ENCODE results near the gene ZMYM4.

Gene ZMYM4

DNA sequence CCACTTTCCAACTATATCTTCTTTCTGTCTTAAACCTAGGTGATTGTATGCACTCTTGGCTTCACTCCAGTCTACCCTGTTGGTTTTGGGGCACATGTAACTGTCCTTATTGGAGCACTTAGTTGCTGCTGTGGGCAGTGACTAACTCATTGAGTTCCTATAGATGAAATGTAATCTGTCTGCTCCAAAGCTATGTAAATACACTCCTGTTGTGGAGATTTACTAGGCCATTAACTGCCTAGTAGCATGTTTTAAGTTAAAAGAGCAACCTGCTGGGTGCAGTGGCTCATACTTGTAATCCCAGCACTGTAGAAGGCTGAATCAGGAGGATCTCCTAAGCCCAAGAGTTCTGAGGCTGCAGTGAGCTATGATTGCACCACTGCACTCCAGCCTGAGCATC, 137.6 kb downstream of the ZMYM4 start:
- DNase-seq (ENCODE audit: low spot score): no peak

DNA sequence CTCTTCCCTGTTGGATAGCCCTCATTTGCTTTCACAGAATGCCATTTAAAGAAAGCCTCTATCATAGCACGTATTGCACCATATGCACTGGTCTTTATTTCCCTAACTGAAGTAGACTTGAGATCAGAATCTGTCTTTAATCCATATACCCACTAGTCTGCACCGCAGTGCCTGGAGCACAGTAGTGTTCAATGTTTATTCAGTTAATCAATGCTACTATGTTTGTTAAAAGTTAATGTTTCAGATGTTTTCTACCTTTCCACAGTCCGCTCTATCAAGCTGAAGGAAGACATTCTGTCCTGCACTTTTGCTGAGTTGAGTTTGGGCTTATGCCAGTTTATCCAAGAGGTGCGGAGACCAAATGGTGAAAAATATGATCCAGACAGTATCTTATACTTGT, 139.2 kb downstream of the ZMYM4 start:
- no peak for DNase-seq (ENCODE audit: low spot score)

DNA sequence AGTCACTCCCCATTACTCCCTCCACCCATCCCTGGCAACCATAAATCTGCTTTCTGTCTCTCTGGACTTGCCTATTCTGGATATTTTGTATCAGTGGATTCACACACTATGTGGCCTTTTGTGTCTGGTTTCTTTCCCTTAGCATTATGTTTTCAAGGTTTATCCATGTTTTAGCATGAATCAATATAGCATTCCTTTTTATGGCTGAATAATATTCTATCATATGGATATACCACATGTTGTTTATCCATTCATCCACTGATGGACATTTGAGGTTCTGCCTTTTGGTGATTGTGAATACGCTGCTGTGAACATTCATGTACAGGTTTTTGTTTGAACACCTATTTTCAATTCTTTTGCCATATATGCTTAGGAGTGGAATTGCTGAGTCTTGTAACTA, 140.4 kb downstream of the ZMYM4 start:
- no peak for DNase-seq (ENCODE audit: low spot score)

DNA sequence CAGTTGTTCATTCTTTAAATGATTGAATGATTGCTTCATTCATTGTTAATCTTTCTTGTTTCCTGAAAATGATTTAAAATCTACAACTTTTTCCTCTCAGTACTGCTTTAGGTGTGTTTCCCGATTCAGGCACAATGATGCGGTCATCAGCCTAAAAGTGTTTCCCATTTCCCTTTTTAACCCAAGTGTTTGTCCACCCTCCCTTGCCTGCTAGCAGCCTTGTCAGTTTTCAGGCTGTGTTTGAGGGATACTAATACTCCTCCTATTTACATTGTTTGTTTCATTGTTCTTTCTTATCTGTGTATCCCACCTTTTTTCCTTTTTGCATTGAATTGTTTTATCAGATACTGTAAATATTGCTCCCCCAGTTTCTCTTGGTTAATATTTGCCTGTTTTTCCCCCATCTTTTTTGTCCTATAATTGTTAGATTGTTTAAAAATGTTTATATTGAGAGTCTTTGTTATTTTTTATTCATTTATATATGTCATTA, 157.6 kb downstream of the ZMYM4 start:
- no peak for DNase-seq (ENCODE audit: low spot score)

DNA sequence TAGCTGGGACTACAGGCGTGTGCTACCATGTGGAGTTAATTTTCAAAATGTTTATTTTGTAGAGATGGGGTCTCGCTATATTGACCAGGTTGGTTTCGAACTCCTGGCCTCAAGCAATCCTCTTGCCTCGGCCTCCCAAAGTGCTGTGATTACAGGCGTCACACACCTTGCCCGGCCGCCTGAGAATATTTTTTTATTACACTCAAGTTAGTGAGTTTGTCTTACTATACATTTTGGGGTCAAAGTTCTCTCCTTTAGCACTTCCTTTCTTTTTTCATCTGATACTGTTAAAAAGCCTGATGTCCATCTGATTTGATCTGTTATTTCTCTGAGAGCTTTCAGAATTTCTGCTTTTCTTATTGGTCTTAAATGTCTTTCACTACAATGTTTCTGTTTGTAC, 159.9 kb downstream of the ZMYM4 start:
- no peak for DNase-seq (ENCODE audit: low spot score)

DNA sequence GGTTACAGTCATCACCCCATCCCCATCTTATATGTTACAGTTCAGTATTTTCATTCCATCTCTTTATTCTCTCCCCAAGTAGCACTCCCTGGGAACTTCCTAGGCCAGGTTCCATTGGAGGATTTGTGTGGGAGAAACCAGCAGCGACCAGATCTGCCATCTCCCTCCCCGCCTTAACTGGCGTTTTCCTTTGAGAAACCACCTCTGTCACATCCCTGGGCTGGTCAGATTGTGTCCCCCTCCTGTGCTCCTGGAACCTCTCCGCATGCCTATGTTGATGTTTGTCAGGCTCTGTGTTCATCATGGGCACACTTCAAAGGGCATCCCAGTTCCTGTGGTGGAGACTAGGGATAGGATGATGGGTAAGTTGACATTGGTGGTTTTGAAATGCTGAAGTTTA, 162.3 kb downstream of the ZMYM4 start:
- DNase-seq (ENCODE audit: low spot score): no peak

DNA sequence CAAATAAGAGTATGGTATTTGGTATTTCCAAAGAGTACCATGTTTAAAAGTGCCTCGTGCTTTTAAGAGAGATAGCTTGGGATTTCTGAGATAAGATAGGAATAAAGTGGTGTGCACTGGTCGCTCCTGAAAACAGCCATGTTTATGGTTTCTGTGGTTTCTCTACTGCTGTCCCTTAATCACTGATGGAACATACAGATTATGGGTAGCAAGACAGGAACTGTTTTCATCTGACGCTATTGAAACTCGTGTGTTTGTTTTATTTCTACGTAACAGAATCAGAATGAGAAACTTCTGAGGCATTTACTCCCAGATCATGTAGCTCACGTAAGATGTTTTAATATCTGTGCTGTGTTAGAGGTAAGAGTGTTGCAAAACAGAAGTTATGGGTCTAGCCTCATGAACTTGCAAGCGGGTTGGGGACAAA, 162.7 kb downstream of the ZMYM4 start:
- DNase-seq (ENCODE audit: low spot score): no peak

DNA sequence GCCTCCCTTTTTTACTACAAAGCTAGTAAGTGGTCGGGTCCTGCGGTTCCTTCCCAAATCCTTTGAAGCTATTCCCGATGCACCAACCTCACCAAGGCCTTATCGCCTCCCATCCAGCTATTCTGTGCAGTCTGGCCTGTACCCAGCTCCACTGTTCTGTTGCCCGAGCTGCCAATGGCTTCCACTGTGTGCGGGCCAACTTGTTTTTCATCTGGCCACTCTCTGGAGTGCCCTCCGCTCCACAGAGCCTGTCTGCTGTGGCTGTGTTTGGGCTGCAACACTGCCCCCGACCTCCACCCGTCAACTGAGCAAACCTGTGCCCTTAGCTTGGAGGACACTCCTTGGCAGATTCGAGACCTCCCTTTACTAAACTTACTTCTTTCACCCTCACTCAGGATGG, 163.7 kb downstream of the ZMYM4 start:
- DNase-seq (ENCODE audit: low spot score): no peak

DNA sequence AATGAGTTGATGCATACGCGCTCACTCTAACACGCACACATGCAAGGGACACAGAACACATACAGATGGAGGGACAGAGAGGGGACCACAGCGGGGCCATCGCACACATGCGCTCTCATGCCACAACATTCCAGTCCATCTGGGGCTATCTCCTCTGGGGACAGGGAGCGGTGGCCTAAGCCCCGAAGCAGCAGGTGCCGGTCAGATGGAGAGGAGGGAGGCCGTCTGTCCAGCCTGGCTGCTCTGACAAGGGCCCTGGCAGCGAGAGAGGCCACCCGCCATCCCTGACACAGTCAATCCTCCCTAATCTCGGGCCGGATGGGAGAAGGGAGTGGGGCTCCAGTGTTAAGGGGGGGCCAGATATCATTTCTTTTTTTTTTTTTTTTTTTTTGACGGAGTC, 165.2 kb downstream of the ZMYM4 start:
- no peak for DNase-seq (ENCODE audit: low spot score)

DNA sequence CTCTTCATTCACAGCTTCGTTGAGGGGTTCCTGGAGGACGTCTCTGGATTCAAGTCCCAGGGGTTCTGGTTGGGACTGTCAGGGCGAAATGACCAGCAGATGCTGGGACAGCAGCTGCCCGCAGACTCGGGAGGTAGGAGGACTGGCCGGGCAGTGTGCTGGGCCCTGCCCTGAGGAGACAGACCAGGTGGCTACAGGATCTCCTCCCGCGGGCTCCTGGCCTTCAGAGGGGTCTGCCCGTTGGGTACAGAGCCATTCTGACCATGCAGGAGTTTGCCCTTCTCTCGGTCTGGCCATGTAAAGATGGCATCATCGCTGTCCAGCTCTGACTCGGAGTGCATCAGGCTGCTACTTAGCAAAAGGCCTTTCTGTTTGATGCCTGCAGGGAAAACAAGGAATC, 166.2 kb downstream of the ZMYM4 start:
- DNase-seq (ENCODE audit: low spot score): no peak

DNA sequence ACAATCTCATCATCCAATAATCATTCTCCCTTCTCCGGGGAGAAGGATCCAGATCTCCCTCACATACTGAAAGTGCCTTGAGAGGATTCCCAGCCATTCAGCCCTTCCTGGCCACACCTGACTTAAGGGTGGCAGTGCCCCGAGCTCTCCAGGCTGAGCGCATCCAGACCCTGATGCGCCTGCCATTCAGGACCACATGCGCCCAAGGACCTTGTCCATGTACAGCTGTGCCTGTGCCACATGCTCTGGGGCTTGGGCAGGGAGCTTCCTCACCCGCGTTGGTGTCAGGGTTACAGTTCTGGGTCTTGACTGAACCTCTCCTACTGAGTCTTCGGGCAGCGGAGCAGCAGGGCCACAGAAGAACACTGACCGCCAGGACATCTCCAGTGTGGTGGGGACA, 167.6 kb downstream of the ZMYM4 start:
- DNase-seq (ENCODE audit: low spot score): no peak

DNA sequence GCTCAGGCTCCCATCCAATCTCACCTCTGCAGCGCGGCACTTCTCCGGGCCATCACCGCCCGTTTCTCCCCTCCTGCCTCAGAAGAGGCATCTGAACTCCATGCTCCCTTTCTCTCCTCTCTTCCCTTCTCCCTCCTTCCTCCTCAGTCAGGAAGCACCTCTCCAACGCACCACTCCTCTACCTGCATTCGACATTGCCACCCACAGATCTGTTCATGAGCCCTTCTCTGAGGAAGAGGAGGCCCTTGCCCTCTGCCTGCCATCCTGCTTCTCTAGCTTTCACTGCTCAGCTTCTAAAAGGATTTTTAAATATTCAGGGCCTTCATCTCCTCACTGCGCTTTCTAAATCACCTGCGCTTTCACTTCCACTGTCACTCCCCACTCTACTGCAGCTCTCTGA, 168.7 kb downstream of the ZMYM4 start:
- no peak for DNase-seq (ENCODE audit: low spot score)

DNA sequence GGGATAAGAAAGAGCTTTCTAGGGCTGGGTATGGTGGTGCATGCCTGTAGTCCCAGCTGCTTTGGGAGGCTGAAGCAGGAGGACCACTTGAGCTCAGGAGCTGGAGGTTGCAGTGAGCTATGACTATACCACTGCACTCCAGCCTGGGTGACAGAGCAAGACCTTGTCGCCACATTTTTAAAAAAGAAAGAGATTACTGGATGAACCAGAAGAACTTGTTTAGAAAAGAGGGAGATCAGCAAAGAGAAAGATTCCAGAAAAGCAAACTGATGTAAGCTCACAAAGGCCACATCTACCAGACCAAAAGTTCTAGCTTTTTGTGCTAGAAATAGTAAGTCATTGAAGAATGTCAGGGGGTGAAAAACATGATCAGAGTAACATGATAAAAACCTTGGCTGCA, 171.1 kb downstream of the ZMYM4 start:
- DNase-seq (ENCODE audit: low spot score): no peak

DNA sequence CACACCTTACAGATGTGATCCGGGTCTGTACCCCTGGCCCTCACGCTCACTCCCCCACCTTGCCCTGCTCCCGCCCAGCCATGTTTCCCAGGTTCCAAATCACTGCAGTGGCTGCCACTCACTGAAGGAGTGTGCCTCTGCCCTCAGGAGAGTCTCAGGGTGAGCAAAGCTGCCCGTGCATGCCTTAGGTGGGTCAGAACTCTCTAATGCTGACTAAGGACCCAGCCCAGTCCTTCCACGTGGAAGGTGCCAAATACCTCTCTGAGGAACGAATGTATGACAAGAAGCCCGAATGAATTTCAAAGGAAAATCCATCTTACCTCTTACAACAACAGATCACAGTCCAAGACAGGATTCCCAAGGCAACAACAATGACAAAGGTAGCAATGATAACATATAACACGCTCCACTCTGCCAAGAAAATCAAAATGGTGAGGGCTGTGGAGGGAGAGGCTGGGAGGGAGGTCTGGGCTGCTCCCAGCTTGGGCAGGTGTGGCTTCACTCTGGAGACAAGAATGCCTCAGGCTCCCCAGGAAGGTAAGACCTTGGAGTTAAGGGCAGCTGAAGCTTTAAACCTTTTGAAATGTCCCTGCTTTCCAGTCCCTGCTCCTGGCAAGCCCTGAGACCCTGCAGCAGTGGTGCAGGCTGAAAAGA, 173.5 kb downstream of the ZMYM4 start:
- no peak for DNase-seq (ENCODE audit: low spot score)

DNA sequence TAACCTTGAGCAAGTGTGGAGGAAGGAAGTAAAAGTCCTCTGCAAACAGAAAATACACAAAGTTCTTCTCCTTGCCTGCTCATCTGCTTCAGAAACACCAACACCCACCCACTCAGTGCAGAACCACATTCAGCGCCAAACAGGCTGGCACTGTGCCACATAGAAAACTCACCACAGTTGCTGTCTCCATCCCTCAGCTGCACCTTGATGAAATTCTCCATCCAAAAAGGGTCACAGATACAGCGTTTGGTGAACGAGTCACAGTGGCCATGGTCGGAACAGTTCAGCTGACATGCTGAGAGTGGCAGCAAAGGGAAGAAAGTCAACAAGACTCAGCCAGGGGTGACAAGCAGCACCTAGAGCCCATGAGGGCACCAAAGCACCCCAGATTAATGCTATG, 174.2 kb downstream of the ZMYM4 start:
- DNase-seq (ENCODE audit: low spot score): peak; percentile 11

DNA sequence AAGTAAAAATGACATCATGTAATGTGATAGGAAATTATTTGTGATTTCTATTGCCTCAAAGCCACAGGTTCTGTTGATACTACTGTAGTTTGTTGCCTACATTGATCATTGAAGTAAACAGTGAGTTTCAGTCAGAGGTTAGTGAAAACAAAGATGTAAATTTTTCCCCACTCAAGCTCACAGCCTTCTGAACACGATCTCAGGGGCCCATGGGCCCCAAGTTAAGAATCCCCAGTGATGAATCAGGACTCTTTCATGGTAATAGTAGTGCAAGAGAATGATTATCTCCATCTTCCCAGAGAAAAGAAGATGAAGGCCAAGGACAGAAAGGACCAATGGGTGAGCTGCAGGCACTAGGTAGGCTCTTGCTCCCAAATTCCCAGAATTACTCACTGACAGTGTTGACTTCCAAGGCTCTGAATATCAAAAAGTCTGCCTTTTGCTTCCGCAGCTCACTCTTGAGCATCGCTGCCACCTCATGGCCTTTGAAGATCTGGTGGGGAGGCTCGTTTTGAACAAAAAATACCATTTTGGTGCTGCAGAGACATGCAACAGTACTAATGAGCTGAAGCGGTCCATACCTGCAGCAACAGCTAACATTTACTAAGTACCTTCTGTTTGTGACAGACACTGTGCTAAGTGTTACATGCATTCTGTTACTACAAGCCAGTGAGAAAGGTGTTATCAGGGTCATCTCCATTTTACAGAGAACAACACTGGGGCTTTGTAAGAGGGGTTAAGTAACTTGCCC, 175.4 kb downstream of the ZMYM4 start:
- DNase-seq (ENCODE audit: low spot score): peak; percentile 28

DNA sequence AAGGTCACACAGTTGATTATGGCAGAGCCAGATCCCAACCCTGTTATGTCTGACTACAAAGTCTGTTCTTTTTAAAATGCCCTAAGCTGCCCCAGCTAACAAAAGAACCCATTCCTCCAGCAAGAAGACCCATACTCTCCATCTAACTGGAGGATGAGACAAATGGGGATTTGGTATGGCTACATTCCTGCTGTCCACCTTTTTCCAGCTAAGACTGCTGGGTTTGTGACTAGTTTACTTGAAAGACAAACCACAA, 175.9 kb downstream of the ZMYM4 start:
- DNase-seq (ENCODE audit: low spot score): no peak

DNA sequence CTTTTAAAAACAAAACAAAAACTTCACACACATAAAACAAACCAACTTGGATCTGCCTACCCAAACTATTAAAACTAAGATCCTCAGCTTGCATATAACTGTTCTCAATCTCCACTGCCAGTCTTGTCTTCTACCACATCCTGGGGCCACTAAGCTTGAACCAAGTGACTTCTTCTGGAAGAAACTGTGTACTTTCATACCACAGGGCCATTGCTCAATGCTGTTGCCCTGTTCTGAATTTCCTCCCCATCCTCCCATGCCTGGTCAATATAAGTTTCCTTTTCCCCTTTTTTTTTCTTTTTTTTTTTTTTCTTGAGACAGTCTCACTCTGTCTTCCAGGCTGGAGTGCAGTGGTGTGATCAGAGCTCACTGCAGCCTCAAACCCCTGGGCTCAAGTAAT, 178.8 kb downstream of the ZMYM4 start:
- no peak for DNase-seq (ENCODE audit: low spot score)

DNA sequence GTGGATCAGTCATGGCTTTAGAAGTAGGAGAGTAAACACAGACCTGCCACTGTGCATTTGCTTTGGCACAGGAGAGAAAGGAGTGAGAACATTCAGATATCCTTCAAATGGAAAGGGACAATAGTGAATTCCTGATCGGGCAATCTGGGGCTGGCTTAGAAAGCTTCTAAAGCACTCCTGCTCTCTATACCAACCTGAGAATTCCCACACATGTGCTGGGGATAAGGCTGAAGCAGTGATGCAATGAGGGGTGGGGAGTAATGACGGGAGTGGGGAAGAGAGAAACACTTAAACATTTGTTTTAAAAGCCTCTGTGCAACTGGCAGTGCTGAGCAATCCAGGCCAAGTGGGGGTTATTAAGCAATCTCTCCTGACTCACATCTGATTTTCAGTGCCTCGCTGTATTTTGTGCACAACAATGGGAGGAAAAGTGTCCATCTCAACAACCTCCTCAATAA, 179.9 kb downstream of the ZMYM4 start:
- no peak for DNase-seq (ENCODE audit: low spot score)

DNA sequence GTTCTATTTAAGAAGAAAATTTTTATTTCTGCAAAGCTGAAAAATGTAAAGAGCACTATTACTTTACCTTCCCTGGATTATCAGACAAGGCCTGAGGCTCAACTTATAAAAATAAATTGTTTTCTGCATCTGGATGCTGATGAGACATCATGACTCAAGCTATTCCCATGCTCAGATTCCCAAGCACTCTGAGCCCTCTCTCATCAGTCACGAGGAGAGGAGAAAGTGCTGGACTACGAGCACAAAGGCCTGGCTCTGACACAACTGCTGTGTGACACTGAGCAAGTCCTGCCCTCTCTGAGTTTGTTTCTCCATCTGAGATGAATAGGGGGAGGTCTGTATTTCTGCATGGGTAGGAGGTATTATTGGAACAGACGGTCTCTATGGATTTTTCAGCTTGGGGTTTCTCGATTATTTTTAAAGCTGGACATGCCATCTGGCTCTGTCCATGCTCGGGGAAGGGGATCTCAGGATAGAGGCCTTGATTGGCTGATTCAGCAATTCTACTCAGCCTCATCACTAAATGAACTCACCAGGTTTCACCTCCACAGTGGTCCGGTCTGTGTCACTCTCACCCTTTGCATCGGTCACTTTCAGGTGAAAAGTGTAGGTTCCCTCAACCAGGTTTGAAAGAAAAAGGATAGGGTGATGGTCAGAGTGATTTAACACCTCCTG, 181.0 kb downstream of the ZMYM4 start:
- peak; percentile 68 for DNase-seq (ENCODE audit: low spot score)

DNA sequence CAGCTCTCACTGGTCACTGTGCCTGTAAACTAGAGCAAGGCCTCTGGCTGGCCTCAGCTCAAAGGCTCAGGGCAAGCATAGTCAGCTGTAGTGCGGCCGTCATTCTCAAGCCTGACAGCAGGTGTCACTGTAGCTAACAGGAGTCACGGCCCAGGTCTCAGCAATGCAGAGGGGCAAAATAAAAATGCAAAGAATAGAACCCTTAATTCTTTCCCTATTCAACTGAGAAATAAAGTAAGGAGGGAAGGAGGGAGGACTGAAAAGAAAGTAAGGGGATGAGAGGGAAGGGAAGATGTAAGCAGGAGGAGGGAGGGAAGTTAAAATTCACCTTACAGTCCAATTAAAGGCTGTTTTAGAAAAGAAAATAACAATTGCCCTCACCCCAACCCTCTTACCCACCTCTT, 182.6 kb downstream of the ZMYM4 start:
- DNase-seq (ENCODE audit: low spot score): peak; percentile 70

DNA sequence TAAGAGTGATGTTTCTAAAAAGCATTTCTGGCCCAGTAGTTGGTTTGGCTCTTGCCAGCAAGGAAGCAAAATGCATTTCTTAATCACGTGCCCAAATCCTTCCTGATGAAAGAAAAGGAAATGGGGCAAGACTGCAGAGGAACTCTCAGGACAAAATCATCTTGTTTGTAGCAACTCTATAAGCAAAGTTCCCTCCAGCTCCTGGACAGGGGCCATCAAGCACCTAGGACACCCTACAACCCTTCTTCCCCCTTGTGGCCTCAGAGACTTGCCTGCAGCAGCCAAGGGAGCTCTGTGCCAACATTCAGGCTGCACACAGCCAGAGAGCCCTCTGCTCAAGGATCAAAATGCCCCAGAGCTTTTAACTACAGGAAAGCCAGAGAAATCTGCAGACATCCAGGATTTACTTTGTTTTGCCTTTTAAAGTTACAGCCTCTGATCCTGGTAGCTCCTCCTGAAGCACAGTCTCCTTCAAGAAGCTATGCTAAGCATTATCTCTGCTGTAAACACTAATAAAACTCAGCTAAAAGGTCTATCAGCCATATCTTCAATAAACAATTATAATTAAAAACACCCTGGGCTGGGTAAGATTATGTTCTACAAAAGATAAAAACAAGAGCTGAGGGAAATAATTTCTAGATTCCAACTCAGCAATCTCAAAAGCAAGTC, 183.7 kb downstream of the ZMYM4 start:
- DNase-seq (ENCODE audit: low spot score): no peak

DNA sequence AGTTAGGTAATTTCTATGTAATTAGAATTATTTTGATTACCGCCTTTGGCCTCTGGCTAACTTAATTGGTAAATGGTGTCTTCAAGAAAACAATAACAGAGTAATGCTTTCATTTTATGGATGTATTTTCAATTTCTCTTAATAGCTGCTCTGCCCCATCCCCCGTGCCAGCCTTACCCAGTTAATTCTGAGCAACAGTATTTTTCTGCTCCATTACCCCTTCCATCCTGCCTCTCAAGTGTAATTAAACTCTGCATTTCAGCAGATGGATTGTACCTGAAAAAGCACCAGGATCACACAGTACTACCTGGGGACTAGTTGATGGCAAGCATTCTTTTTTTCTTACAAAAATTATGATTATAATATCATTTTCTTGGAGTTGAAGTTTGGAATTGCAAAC, 184.5 kb downstream of the ZMYM4 start:
- no peak for DNase-seq (ENCODE audit: low spot score)
